ENCODE measurements around the gene DUX4.
"Not testable (repeated sequence)": the region's sequence is repeated elsewhere in the genome, so short reads cannot be mapped to it uniquely, and the experiment has no call there.

DUX4 gene

DNA sequence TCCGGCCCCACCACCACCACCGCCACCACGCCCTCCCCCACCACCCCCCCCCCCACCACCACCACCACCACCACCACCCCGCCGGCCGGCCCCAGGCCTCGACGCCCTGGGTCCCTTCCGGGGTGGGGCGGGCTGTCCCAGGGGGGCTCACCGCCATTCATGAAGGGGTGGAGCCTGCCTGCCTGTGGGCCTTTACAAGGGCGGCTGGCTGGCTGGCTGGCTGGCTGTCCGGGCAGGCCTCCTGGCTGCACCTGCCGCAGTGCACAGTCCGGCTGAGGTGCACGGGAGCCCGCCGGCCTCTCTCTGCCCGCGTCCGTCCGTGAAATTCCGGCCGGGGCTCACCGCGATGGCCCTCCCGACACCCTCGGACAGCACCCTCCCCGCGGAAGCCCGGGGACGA, at the start of gene DUX4:
TSS of gene DUX4 (plus strand) at position 347 of the 400 bp plus-strand sequence. CDS start at position 347, 0 bp downstream.
- not testable (repeated sequence) for DNase-seq (ENCODE audit: low read depth in 3 of 3, low spot score in 1 of 3)

DNA sequence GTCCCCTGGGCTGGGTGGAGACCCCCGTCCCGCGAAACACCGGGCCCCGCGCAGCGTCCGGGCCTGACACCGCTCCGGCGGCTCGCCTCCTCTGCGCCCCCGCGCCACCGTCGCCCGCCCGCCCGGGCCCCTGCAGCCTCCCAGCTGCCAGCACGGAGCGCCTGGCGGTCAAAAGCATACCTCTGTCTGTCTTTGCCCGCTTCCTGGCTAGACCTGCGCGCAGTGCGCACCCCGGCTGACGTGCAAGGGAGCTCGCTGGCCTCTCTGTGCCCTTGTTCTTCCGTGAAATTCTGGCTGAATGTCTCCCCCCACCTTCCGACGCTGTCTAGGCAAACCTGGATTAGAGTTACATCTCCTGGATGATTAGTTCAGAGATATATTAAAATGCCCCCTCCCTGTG, 1.9 kb downstream of the DUX4 start:
- not testable (repeated sequence) for DNase-seq (ENCODE audit: low read depth in 3 of 3, low spot score in 1 of 3)

GRCh38 chr4:190177727-190178605, 4.4 kb downstream of the DUX4 start:
- not testable (repeated sequence) for DNase-seq (ENCODE audit: low read depth in 3 of 3, low spot score in 1 of 3)

DNA sequence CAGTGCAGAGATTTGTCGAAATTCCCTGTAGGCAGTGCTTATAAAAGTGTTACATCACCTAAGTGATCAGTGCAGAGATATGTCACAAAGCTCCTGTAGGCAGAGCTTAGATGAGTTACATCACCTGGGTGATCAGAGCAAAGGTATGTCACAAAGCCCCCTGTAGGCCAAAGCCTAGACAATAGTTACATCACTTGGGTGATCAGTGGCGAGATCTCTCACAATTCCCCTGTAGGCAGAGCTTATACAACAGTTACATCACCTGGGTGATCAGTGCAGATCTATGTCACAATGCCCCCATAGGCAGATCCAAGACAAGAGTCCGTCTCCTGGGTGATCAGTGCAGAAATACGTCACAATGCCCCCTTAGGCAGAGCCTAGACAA, 5.0 kb downstream of the DUX4 start:
- DNase-seq (ENCODE audit: low read depth in 3 of 3, low spot score in 1 of 3) = not testable (repeated sequence)

- DNase-seq (ENCODE audit: low read depth in 3 of 3, low spot score in 1 of 3) = not testable (repeated sequence)
Observed at GRCh38 chr4:190179030-190179739, 5.6 kb downstream of the DUX4 start.

- not testable (repeated sequence) for DNase-seq (ENCODE audit: low read depth in 3 of 3, low spot score in 1 of 3)
Observed at GRCh38 chr4:190179740-190180094, 6.1 kb downstream of the DUX4 start.

- DNase-seq (ENCODE audit: low read depth in 3 of 3, low spot score in 1 of 3) = not testable (repeated sequence)
Observed at GRCh38 chr4:190180947-190181346, 7.4 kb downstream of the DUX4 start.

DNA sequence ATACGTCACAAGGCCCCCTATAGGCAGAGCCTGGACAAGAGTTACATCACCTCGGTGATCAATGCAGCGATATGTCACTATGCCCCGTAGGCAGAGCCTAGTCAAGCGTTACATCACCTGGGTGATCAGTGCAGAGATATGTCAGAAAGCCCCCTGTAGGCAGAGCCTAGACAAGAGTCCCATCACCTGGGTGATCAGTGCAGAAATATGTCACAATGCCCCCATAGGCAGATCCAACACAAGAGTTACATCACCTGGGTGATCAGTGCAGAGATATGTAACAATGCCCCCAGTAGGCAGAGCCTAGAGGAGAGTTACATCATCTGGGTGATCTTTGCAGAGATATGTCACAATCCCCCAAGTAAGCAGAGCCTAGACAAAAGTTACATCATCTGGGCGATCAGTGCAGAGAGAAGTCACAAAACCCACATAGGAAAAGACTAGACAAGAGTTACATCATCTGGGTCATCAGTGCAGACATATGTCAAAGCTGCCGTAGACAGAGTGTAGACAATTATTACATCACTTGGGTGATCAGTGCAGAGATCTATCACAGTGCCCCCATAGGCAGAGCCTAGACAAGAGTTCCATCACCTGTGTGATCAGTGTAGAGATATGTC, 8.0 kb downstream of the DUX4 start:
- not testable (repeated sequence) for DNase-seq (ENCODE audit: low read depth in 3 of 3, low spot score in 1 of 3)

DNA sequence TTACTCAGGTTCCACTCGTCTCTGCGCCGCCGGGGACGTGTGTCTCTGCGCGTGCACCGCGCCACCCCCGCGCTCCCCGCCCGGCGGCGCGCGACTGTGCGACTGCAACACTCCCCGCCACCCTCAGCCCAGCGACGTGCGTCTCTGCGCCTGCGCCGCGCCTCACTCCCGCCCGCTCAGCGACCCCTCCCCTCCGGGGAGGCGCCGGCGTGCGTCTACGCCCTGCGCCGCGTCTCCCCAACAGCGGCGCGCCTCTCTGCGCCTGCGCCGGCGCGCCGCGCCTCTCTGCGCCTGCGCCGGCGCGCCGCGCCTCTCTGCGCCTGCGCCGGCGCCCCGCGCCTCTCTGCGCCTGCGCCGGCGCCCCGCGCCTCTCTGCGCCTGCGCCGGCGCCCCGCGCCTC, 29.9 kb downstream of the DUX4 start:
- DNase-seq (ENCODE audit: low read depth in 3 of 3, low spot score in 1 of 3) = not testable (repeated sequence)

All from stimulated activated CD4-positive, alpha-beta T cell treated with anti-CD3 and anti-CD28 coated beads, TNF-alpha, amount 100 ng/mL, for 1 hour (primary cell).